SKM-1 (cell line): ENCODE measurements around the gene ZNHIT3.
"Not testable (repeated sequence)": the region's sequence is repeated elsewhere in the genome, so short reads cannot be mapped to it uniquely, and the experiment has no call there.

ENCODE experiments used
- DNase-seq: peaks from one replicate; lab custom pipeline; 2025; ENCODE audit not compliant: unreplicated experiment; lab: John Stamatoyannopoulos, UW

Gene ZNHIT3

DNA sequence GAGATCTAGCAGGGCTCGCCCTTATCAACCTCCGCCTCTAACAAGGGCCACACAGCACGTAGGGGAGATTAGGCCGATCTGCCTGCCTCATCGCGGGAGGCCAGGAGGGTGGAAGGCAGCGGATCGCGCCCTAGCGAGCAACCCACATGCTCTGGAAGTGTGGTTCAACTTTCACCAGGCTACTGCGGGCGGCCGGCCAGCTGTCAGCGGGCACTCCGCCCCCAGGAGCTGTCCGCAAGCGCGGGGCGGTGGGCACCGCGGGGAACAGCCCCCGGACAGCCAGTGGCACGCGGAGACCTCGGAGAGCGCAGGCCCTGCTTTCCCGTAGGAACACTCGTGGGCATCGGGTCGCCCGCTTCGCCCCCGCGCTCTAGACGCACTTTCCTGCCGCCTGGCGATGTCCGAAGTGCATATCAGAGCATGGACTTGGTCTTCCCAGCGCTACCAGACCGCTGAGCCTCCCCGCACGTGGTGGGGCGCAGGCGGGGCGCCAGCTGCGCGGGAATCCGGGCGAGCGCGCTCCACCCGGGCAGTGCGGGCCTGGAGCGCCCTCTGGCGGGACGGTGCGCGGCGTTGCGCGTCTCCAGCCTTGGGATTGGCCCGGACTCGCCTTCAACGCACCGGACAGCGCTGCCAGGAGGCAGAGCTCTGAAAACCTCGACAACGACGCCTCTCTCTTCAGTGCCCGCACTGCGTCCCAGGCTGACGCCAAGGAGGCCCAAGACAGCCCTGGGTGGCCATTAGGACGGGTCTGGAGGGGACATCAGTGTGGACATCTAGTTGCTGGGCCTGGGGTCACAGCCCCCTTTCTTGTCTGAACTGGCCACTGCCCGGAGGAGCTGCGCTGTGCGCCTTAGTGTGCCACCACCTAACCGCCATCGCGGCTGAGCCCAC is 3.6 kb upstream of the ZNHIT3 start:
- peak; percentile 60 for DNase-seq

DNA sequence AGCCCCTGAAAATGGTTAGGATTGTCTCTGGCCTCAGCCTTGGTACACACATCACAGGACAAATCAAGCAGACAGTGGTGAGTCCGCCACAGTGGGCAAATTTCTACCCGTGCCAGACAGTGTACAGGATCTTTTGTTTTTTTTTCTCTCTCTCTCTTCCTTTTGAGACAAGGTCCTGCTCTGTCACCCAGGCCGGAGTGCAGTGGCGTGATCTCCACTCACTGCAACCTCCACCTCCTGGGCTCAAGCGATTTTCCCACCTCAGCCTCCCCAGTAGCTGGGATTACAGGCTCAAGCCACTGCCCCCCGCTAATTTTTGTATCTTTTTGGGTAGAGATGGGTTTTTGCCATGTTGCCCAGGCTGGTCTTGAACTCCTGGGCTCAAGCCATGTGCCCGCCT is 2.5 kb upstream of the ZNHIT3 start:
- not testable (repeated sequence) for DNase-seq

DNA sequence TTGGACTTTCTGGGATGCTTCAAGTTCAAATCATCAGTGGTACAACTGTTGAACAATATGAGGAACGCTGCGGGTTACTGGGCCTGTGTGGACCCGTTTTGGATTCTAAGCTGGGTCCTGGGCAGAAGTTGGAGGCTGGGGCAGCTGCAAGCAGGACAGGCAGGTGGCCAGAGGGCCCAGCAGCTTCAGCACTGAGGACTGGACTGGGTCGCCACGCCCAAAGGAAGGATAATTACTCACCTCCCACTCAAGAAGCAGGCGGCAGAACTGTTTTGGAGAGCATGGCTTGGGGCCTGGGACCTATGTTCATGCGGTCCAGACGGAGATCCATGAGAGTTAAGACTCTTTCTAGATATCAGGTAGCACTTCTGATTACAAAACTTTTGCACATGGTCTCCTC is 1.5 kb upstream of the ZNHIT3 start:
- DNase-seq = no peak

DNA sequence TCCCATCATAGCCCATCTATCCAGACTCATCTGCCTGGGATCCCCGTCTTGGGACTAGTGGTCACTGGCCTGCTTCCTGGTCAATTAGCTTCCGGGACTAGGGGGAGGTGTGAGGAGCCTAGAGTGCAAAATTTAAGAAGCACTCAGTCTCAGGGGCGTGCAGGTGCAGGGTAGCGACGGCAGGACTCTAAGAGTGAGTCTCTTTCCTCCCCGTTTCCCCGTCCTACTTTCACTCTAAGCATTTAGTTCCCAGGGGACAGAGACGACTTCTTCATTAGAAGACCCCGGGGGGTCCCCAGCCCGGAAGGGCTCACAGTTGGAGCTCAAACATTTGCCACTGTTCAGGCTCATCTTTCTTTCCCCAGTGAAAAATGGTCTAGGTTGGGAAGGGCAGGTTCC is 677 bp upstream of the ZNHIT3 start:
- no peak for DNase-seq

DNA sequence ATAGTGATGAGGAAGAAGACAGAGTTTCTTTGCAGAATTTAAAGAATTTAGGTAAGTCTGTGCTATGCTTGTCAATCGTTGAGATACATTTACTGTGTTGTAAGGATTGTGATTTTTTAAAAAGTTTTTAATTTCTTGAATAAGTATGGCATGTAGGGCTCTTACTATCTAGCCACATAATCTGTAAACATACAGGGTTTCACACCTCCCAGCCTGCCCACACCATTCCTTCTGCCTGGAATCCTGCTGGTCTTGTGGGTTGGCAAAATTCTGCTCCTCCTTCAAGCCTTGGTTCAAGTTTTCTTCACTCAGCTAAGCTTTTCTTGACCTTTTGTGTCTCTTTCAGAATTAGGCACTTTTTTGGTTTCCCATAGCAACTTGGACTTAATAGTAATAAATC is 7.5 kb downstream of the ZNHIT3 start:
- no peak for DNase-seq

DNA sequence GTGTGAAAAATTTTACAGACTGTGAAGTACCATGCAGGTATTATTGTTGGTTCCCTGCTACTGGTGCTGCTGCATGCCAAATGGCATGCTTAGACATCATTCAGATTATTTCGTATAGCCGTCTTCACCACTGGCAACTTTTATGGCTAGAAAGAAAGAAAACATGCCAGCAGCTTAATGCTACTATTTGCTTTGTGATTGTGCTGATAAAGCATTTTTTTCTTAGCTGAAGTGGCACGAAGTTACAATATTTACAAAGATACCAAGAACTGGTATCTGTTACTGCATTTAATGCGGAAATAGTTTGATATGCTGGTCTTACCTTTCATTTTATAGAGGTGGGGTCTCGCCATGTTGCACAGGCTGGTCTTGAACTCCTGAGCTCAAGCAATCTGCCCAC is 8.2 kb downstream of the ZNHIT3 start:
- DNase-seq = no peak

DNA sequence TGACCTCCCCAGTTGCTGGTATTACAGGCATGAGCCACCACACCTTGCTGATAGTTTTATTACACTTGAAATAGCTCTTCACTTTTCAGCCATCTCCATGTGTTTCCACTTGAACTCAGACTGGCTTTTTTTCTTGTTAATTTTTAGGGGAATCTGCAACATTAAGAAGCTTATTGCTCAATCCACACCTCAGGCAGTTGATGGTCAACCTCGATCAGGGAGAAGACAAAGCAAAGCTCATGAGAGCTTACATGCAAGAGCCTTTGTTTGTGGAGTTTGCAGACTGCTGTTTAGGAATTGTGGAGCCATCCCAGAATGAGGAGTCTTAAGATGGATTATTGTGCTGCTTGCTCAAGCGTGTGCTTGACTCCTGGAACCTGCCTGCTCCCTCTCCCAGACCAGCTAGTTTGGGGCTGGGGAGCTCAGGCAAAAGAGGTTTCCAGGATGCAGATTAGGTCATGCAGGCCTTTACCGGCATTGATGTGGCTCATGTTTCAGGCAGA is 8.6 kb downstream of the ZNHIT3 start:
- no peak for DNase-seq

DNA sequence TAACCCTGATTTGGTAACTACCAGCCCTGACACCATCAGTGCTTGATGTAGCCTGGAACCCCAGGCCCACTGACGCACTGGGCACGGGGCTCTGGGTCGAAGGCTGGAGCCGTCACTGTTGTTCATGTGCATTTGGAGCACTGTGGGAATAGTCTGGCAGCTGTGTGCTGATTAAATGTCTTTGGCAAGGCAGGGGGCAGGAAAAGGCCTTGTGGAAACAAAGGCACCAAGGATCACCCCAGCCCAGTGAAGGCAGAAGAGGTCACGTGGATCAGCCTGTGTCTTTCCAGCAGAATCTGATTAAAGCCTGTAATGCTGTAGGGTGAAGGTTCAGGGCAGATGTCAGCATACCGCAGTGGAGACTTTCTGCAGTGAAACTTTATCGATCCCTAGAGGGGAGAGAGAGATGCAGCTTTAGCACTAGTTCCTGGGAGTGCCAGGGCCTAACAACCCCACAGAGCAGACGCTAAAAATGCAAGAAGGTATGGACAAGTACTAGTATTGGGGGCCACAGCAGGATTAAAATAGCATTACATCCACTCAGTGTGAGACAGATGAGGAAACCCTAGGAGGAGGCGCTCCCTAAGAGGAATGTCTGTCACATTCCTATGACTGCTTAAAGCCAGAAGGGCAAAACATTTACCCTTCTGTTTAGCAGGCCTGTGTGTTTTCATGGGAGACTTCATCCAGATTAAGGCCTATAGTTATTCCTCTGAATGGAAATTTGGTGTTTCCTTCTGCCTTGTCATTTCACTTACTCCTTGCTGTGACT is 9.7 kb downstream of the ZNHIT3 start:
- no peak for DNase-seq

DNA sequence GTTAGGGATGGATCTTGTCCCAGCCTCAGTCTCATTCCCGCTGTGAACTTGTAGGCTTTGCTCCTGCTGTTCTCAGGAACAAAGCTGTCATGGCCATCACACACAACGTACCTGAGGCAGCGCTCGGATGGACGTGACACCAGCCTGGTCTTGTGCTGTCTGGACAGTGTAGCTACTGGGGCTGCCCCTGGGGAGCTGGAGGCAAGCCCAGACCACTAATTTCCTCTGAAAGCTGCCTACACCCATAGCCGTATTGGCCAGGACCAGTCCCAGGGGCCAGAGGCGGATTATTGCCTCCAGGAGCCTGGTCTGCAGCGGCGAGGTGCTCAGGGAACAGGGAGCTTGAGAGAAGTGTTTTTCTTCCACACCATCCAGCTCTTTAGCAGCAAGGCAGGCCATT is 11.7 kb downstream of the ZNHIT3 start:
- DNase-seq = no peak

DNA sequence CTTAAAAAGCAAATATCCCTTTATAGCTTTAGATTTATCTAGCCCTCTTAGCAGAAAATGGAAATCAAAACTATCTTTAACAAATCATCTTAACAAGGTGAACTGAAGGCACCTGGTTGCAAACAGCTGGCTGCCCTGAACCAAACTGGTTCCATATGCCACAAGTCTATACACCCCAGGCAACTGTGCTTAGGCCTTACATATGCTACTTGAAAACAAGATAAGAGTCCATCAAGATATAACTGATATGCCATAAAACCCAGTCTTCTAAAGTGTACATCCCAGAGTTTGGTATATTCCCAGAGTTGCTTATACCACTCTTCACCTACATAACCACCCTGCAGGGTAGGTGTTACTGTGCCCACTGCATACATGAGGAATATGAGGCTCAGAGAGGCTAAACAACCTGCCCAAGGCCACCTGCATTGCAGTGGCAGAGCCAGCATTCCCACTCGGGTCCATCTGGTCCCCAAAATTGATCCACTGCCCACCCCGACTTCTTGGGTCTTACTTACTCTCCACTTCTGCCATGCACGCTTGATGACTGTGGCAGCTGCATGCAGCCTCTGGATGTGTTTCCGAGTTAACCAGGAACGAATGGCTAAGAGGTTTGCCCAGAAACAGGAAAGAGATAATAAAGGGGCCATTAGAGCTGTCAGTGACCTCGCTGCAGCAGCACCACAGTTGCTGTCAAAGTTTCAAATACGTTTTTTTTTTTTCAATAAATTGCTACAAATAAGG is 12.2 kb downstream of the ZNHIT3 start:
- DNase-seq = no peak

DNA sequence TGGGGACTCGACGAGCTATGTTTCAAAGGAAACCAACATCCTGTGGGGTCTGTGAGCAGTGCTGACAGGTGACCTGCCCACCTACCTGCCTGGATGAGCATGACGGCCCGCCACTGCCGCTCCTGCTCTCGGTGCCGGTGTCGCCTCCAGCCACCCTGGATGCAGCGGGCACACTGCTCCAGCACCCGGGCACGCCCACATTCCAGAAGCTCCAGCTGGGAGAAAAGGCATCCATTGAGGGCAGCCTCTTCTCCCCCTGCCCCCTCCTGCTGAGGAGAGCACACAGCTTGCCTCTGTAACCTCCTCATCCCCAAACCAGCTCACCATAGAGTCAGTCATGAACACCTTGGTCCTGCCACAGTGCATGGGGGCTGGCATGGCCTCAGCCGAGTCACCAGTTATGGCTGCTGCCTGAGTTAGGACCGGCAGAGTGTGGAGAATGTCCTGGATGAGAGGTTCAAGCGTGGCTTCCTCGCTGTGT is 14.3 kb downstream of the ZNHIT3 start:
- no peak for DNase-seq

DNA sequence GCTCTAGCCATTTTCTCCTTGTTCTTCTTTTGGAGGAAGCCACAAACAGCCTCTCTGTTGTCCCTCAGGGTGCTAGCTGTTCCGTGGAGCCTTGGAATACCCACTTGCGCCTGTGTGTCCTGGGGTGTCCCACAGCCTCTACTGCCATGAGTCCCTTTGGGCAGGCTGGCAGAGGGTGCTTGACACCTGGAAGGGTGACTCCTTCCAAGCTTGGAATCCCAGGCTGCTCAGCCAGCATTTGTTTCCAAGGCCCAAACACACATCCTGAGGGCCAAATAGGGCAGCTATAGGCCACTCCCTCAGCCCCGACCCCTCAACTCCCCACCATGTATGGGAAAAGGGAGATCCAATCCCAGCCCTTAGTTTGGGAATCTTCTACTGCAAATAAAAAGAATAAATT is 14.9 kb downstream of the ZNHIT3 start:
- no peak for DNase-seq

DNA sequence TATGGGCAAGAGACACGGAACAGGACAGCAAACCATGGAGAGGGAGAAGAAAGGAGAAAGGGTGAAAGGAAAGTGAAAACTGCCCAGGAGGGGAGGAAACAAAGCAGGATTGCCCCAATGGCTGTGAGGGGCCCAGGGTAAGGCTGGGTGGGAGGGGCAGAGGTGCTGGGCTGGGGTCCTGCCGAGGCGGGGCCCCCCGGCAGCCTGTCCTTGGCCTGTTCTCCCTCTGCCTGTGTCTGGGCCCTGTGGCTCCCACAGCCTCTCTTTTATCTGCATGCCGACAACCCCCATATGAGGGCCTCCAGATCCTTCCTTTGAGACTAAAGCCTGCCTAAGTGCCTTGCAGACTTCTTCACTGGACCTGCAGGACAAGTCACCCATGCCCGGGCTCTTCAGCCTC is 15.5 kb downstream of the ZNHIT3 start:
- DNase-seq = no peak

DNA sequence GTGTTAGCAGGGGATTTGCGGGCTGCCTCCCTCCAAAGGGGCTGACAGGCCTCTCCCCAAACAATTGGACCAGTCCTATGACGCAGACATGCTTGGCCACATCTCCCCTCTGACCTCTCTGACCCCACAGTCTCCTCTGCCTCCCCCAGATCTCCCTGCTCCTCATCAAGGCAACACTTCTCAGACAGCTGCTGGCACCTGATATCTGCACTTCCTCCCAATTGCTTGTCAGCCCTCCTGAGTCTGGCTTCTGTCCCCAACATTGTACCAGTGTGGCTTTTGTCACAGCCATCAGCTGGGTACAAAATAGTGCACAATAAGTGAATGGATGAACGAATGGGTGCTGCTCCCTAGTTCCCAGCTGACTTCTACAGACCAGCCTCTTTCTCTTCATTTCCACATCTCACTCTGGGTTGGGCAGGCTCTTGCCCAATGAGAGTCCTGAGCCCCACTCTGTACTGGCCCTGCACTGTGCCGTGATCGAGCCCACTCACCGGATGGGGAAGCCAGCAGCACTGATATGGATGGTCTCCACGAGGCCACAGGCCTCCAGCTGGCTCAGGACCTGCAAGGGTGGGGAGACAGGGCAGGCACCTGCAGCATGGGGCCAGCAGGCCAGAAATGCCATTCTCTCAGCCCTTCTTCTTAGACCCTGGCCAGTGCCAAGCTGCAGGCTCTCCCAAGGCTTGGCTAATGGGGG is 17.1 kb downstream of the ZNHIT3 start:
- DNase-seq = no peak

DNA sequence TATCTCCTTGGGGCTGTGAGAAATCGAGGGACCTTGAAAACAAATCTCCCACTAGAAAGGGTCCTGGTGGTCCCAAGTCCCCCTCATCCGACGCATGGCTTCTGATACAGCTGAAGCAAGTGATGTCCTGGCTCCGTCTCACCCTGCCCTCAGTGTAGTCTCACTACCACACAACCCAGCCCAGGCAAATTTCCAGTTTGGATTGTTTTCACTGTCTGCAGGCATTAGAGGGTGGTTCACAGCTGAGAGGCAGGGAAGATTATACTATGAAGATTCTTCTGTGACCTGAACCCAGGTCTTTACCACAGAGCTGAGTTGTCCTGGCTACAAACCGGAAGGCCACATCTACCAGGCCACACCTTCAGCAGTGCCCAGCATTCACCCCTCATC is 17.7 kb downstream of the ZNHIT3 start:
- no peak for DNase-seq

DNA sequence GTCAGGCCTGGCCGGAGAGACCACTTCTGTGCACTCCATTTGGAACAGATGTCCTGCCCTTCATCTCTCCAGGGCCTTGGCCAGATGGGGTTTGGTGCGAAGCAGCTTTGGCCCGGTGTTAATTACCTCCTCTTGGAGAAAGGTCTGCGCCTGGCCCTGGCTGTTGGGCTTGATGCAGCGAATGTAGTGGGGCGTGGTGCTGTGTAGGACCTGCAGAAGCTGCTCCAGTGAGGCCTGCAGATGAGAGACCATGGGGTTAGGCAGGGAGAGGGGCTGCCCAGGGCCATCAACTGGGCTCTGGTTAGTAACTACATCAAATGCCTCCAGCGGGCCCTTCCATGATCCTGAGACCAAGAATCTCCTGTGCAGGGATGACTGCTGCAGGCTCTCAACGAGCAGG is 18.7 kb downstream of the ZNHIT3 start:
- DNase-seq = no peak

DNA sequence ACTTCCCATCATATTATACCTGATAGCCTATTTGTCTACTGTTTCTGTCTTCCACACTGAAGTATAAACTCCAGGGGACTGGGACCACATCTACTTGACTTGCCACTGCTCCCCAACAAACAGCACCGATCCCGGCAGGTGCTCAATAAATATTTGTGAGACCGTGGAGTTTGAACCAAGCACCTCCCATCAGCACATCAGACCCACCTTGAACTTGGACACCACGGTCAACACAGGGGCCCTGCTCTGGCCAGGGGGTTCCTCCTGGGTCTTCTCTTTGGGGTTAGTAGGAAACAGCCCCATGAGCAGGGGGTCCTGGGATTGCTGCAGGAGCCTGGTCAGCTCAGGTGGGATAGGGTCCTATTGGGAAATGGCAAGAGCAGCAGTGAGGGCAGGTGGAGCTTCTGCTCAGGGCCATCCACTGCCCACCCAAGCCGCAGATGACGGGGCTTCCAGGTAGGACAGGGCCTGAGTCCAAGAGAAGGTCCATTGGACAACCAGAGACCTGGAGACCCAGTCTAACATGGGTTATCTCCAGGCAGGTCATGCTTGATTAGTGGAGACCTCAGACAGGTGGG is 19.9 kb downstream of the ZNHIT3 start:
- no peak for DNase-seq

DNA sequence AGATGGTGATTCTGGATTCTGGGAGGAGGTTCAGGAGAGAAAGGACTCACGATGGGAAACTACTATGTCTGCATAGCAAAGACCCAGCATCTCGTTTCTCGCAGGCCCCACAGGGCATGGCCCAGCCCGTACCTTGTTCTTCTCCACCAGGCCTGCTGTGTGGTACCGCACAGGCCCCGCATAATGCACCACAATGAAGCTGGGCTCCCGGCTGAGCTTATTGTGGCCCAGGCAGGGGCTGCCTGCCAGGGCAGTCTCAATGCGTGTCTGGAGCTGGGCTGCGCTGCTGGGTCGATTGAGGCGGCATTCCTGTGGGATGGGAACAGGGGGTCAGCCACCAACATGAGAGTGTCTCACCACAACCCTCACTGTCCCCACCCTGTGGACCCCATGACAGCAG is 20.4 kb downstream of the ZNHIT3 start:
- no peak for DNase-seq

DNA sequence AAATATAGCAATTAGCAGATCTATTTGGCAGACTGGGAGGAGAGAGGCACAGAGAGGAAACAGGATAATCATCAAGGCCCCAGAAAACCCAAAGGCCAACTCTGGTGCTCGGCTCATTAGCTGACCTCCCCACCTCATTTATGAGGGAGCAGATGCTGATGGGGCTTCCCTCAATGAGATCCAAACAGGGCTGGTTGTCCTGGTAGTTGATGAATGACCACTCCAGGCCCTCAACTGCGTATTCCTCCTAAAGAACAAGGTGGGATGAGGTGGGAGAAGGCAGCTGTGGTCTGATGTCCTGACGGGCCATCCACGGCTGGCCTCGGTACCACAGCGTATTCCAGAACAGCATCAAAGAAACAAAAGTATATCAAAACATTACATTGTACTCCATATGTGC is 20.8 kb downstream of the ZNHIT3 start:
- no peak for DNase-seq

DNA sequence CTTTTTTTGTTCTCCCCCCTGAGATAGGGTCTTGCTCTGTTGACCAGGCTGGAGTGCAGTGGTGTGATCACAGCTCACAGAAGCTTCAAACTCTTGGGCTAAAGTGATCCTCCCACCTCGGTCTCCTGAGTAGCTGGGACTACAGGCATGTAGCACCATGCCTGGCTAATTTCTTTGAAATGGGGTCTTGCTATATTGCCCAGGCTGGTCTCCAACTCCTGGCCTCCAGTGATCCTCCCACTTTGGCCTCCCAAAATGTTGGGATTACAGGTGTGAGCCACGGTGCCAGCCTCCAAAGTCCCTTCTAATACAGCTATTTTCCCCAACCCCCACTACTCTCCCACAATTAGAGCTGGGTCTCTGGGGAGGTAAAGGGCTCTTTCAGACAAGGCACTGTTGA is 22.0 kb downstream of the ZNHIT3 start:
- not testable (repeated sequence) for DNase-seq
